Neuronal stem cell (in vitro differentiated cells): ENCODE measurements around the gene SLC25A45.

ENCODE experiments used
- DNase-seq: peaks from one replicate; pipeline ENCODE4 v3.0.0-alpha.2; 2013; ENCODE audit warnings: low spot score
- H2AFZ ChIP-seq: one replicate; pipeline ENCODE4 v1.6.1; 2013; ENCODE audit warnings: mild to moderate bottlenecking, low read length, inconsistent platforms
- H2AK5ac ChIP-seq: 2 replicates; pipeline ENCODE4 v1.6.1; 2013; ENCODE audit warnings: low read depth, mild to moderate bottlenecking, inconsistent platforms, low read length, moderate library complexity, mixed read lengths
- H2BK120ac ChIP-seq: 2 replicates; pipeline ENCODE4 v1.6.1; 2013; ENCODE audit warnings: low read depth, mild to moderate bottlenecking, inconsistent platforms, low read length, moderate library complexity, mixed read lengths
- H2BK12ac ChIP-seq: one replicate; pipeline ENCODE4 v1.6.1; 2013; ENCODE audit warnings: low read length, inconsistent platforms
- H2BK15ac ChIP-seq: 2 replicates; pipeline ENCODE4 v1.6.1; 2013; ENCODE audit warnings: mild to moderate bottlenecking, low read length, inconsistent platforms, mixed read lengths
- H2BK5ac ChIP-seq: one replicate; pipeline ENCODE4 v1.6.1; 2013; ENCODE audit warnings: inconsistent platforms, mild to moderate bottlenecking, low read length, moderate library complexity
- H3K14ac ChIP-seq: one replicate; pipeline ENCODE4 v1.6.1; 2013; ENCODE audit warnings: low read length, inconsistent platforms
- H3K18ac ChIP-seq: 2 replicates; pipeline ENCODE4 v1.6.1; 2013; ENCODE audit warnings: low read length, inconsistent platforms
- H3K23ac ChIP-seq: 2 replicates; pipeline ENCODE4 v1.6.1; 2013; ENCODE audit warnings: low read depth, mild to moderate bottlenecking, mixed read lengths, low read length, inconsistent platforms; ENCODE audit not compliant: poor library complexity
- H3K27ac ChIP-seq: replicated peaks from 3 replicates; pipeline ENCODE4 v1.5.1; 2013; ENCODE audit warnings: low read length, inconsistent platforms
- H3K27me3 ChIP-seq, 3 experiments: 2 replicates each; pipeline ENCODE4 v1.6.1; 2013; ENCODE audit warnings: low read length in 3 of 3, mild to moderate bottlenecking in 2 of 3, inconsistent platforms in 1 of 3, low read depth in 1 of 3, mixed read lengths in 1 of 3, moderate library complexity in 1 of 3; ENCODE audit not compliant: control insufficient read depth in 3 of 3, insufficient read depth in 3 of 3
- H3K36me3 ChIP-seq, 2 donors: replicated peaks in 1 of 2; 2 replicates each; pipeline ENCODE4 v1.6.1; 2013; ENCODE audit warnings: low read length in 2 of 2; ENCODE audit not compliant: control insufficient read depth in 2 of 2, insufficient read depth in 2 of 2
- H3K4ac ChIP-seq: 2 replicates; pipeline ENCODE4 v1.6.1; 2013; ENCODE audit warnings: inconsistent platforms, mild to moderate bottlenecking, low read length, moderate library complexity
- H3K4me1 ChIP-seq, 2 donors: 1 replicate in 1 of 2; 2 replicates in 1 of 2; pipeline ENCODE4 v1.6.1; 2013; ENCODE audit warnings: low read length in 2 of 2, low read depth in 1 of 2; ENCODE audit not compliant: control insufficient read depth in 2 of 2, insufficient read depth in 1 of 2
- H3K4me2 ChIP-seq: one replicate; pipeline ENCODE4 v1.6.1; 2013; ENCODE audit warnings: mild to moderate bottlenecking, low read length, inconsistent platforms; ENCODE audit not compliant: insufficient read depth, poor library complexity, severe bottlenecking
- H3K4me3 ChIP-seq, 2 donors: 2 replicates each; pipeline ENCODE4 v1.5.1; 2013; ENCODE audit warnings: low read length in 2 of 2, mild to moderate bottlenecking in 2 of 2, inconsistent platforms in 1 of 2, moderate library complexity in 1 of 2
- H3K79me1 ChIP-seq: one replicate; pipeline ENCODE4 v1.6.1; 2013; ENCODE audit warnings: low read depth, mild to moderate bottlenecking, inconsistent platforms, low read length, moderate library complexity
- H3K9ac ChIP-seq: one replicate; pipeline ENCODE4 v1.6.1; 2013; ENCODE audit warnings: mild to moderate bottlenecking, low read depth, low read length, inconsistent platforms; ENCODE audit not compliant: poor library complexity
- H3K9me3 ChIP-seq, 2 donors: replicated peaks in 1 of 2; 2 replicates each; pipeline versions ENCODE3 to v1.6.1; 2013; ENCODE audit warnings: low read length in 2 of 2, mild to moderate bottlenecking in 2 of 2, inconsistent platforms in 1 of 2, low read depth in 1 of 2, mixed read lengths in 1 of 2, moderate library complexity in 1 of 2; ENCODE audit not compliant: control insufficient read depth in 2 of 2, insufficient read depth in 1 of 2
- H4K8ac ChIP-seq: one replicate; pipeline ENCODE4 v1.6.1; 2013; ENCODE audit warnings: low read depth, mild to moderate bottlenecking, inconsistent platforms, low read length, moderate library complexity
- H4K91ac ChIP-seq: one replicate; pipeline ENCODE4 v1.6.1; 2013; ENCODE audit warnings: low read length, low read depth, mild to moderate bottlenecking, inconsistent platforms; ENCODE audit not compliant: poor library complexity
- WGBS, 2 donors: extraction: QIAGEN DNeasy Blood & Tissue Kit; methylation state at CpG; one replicate each; pipeline ENCODE4 v1.1.7; 2013; ENCODE audit warnings: missing lambda C conversion rate in 2 of 2, mixed read lengths in 1 of 2; ENCODE audit not compliant: insufficient read length in 2 of 2, insufficient replicate concordance in 1 of 2; ENCODE audit errors: extremely low coverage in 2 of 2; 5-methylcytosine and 5-hydroxymethylcytosine counted together

SLC25A45 gene

DNA sequence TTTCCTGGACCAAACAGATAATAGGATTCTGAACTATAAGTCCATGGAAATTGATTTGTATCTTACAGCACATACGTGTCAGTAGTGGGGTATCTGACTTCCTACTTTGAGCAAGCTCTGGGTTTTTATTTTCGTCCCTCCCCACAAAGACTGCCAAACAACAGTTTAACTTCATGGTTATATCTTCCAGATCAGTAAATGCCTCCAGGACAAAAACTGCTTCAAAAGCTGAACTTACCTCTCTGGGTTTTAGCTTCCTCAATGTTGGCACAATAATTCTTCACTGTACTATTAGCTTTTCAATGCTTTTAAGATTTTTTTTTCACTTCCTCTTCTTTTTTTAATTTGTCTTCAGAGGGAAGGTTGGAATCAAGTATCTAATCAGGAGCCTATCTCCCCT lies 53.0 kb downstream of the SLC25A45 start:
- Histone ChIP-seq H3K4ac (no peak overlapping the region), H4K91ac (no peak overlapping the region), H3K4me3 (no peak overlapping the region), H2BK12ac (no peak overlapping the region), H4K8ac (no peak overlapping the region), H3K79me1 (peaks cover 3% of the 10 kb centered on the region), H3K4me2 (no peak overlapping the region), H3K36me3 (no peaks in the 10 kb centered on the region), H2BK15ac (no peak overlapping the region), H3K23ac (no peak overlapping the region), H3K4me1 (no peaks in the 10 kb centered on the region), H2BK5ac (no peak overlapping the region), H3K9ac (no peak overlapping the region), H3K14ac (no peak overlapping the region), H3K18ac (no peak overlapping the region), H2AFZ (peak overlapping the region; percentile 78), H2BK120ac (no peak overlapping the region), H3K9me3 (no peaks in the 10 kb centered on the region), H2AK5ac (no peak overlapping the region), H3K27me3 (no peaks in the 10 kb centered on the region), H3K27ac (no peak overlapping the region)
- WGBS, 2 donors = no CpG with 5 or more reads among the region's 2 CpGs
- no peak for DNase-seq

DNA sequence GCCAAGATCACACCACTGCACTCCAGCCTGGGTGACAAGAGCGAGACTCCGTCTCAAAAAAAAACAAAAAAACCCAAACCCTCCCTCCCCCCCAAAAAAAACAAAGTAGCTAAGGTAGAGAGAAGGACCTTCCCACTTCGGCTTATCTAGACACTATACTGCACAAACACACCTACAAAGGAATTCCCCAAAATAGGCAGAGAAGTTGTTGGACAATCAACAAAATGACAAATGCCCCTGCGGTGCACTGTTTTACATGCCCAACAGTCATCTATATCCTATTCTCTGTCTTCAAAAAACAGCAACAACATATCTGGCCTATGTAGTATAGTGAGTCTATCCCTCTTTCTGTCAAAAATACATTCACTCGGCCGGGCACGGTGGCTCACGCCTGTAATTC lies 55.4 kb downstream of the SLC25A45 start:
- Histone ChIP-seq H3K9me3 (no peaks in the 10 kb centered on the region), H3K4me1 (peaks cover 0 to 2% of the 10 kb centered on the region in 2 donors), H3K23ac (no peak overlapping the region), H3K4me3 (no peak overlapping the region), H3K18ac (no peak overlapping the region), H2BK15ac (no peak overlapping the region), H3K79me1 (no peaks in the 10 kb centered on the region), H2BK5ac (no peak overlapping the region), H4K8ac (no peak overlapping the region), H3K27me3 (no peaks in the 10 kb centered on the region), H3K36me3 (peaks cover 0 to 7% of the 10 kb centered on the region in 2 donors), H3K27ac (no peak overlapping the region), H3K9ac (no peak overlapping the region), H3K14ac (no peak overlapping the region), H2AK5ac (no peak overlapping the region), H2BK120ac (no peak overlapping the region), H3K4ac (no peak overlapping the region), H2BK12ac (no peak overlapping the region), H4K91ac (no peak overlapping the region), H3K4me2 (no peak overlapping the region), H2AFZ (no peak overlapping the region)
- no CpG with 5 or more reads among the region's 8 CpGs for WGBS, 2 donors
- no peak for DNase-seq

DNA sequence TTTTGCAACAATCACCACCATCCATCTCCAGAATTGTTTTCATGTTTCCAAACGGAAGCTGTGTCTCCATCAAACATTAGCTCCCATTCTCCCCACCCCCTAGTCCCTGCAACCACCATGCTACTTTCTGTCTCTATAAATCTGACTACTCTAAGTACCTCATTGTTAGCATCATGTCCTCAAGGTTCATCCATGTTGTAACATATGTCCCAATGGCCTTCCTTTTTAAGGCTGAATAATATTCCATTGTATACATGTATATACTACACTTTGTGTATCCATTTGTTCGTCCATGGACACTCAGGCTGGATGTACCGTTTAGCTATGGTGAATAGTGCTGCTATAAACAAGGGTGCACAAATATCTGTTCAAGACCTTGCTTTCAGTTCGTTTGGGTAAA lies 57.0 kb downstream of the SLC25A45 start:
- Histone ChIP-seq H3K23ac (no peak overlapping the region), H2BK15ac (no peak overlapping the region), H3K18ac (no peak overlapping the region), H4K8ac (no peak overlapping the region), H2BK12ac (no peak overlapping the region), H3K4ac (no peak overlapping the region), H2AFZ (no peak overlapping the region), H3K14ac (no peak overlapping the region), H3K36me3 (peaks cover 6 to 23% of the 10 kb centered on the region in 2 donors), H2AK5ac (no peak overlapping the region), H3K27me3 (no peaks in the 10 kb centered on the region), H2BK120ac (no peak overlapping the region), H3K79me1 (peaks cover 3% of the 10 kb centered on the region), H3K27ac (no peak overlapping the region), H4K91ac (no peak overlapping the region), H3K9me3 (no peaks in the 10 kb centered on the region), H3K9ac (no peak overlapping the region), H3K4me1 (peaks cover 0 to 2% of the 10 kb centered on the region in 2 donors), H2BK5ac (no peak overlapping the region), H3K4me2 (no peak overlapping the region), H3K4me3 (no peak overlapping the region)
- no CpG with 5 or more reads among the region's 4 CpGs for WGBS, 2 donors
- DNase-seq = no peak
